ENCODE measurements around the gene CSH1. TPM values are rescaled to one million over a fixed set of nuclear protein-coding genes. Genes with fewer than 3 reads are reported as not detected.
"Not testable (repeated sequence)": the region's sequence is repeated elsewhere in the genome, so short reads cannot be mapped to it uniquely, and the experiment has no call there.

CSH1 gene
- total RNA-seq (not detected in 2 replicates), polyA plus RNA-seq (not detected in 2 replicates), polyA minus RNA-seq (ENCODE audit: low replicate concordance) (not detected in 2 replicates)
- not detected in 2 replicates for polyA plus RNA-seq (2012)

DNA sequence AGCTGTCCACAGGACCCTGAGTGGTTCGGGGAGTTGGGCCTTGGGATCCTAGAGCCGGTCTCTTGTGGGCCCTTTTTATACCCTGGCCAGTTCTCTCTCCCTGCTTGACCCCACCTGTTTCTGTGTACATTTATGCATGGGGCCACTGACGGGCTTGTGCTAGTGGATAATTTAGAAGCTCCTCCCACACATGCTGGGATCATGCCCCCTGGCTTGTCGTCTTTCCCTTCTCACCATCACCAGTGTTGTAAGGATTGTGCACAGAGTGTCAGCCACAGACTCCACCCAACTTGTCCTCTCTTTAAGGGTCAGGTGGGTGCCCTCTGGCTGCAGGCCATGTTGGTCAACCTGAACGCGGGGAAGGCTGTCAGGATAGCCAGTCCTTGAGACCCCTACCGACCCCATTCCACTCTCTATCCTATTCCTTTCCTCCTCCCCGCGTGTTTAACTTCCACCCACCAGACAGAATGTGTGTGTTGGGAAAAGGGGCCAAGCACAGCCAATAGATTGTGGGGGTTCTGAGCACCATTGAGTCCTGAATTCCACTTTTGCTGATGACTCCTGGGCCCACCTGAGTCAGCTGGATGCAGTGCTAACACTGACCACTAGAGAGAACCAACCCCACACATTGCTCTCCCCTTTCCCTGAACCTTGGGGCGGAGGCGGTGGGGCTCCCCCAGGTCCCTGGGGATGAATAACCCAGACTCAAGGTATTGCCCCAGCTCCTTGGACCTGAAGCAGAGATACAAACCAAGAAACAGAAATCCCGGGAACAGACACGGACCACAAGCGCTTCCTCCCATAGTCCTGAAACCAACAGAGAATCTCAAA is at the start of gene CSH1:
Gene CSH1 (minus strand): TSS at position 51 of the 831 bp plus-strand sequence. CDS start 63 bp downstream, outside the sequence.
- H3K4me3 ChIP-seq (replicated peaks in 1 of 4; ENCODE audit: control extremely low read depth in 1 of 4, insufficient read depth in 1 of 4, low read depth in 3 of 4, low read length in 4 of 4); H3K4me1 ChIP-seq (ENCODE audit: control insufficient read depth, extremely low read depth, insufficient read depth, low read length); H3K9me3 ChIP-seq (ENCODE audit: control insufficient read depth, insufficient read depth, low read depth, low read length); H4K20me1 ChIP-seq (ENCODE audit: control insufficient read depth, extremely low read depth, insufficient read depth, low read length); H3K4me2 ChIP-seq (ENCODE audit: extremely low read depth, insufficient read depth, low read length); H3K36me3 ChIP-seq (ENCODE audit: control insufficient read depth, insufficient read depth, low read length); H3K9ac ChIP-seq (ENCODE audit: insufficient read depth, low read length); H3K27me3 ChIP-seq (ENCODE audit: control insufficient read depth, insufficient read depth, low read length); DNase-seq (ENCODE audit: low read depth in 2 of 2); H3K27ac ChIP-seq (ENCODE audit: insufficient read depth, low read length); H3K79me2 ChIP-seq (ENCODE audit: control insufficient read depth, insufficient read depth, low read length); H2AFZ ChIP-seq (ENCODE audit: low read length): not testable (repeated sequence)

DNA sequence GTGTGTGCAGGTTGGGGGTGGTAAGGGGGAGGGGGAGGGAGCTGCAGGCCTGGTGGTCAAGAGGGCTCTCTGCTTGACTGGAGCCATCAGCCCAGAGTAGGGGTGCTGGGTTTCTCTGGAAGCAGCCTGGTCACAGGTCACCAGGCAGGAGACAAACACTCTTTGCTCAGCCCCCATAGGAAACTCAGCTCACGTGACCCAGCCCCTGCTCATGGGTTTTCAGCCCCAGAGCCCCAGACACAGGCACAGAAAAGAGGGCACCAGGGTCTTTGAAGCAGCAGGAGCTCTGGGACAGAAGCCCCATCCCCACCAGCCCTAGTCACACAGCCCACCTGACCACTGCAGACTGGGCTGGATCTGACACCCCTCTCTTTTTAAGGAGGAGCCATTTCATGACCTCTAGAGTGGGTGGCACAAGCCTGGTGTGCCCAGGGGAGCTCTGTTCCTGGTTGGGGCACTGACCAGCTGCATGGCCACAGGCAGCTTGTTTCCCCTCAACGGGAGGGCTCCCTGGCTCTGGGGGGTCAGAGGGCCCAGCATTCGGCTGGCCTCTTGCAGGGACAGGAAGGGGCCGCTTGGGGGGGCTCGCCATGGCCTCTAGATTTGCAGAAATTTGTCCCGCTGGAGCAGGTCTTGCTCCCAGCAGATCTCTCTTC is 49.5 kb upstream of the CSH1 start:
- H2AFZ ChIP-seq (ENCODE audit: low read length): no peak overlapping the region
- no peaks in the 10 kb centered on the region for H3K79me2 ChIP-seq (ENCODE audit: control insufficient read depth, insufficient read depth, low read length)
- no peak overlapping the region for H3K4me3 ChIP-seq (replicated peaks in 1 of 4; ENCODE audit: control extremely low read depth in 1 of 4, insufficient read depth in 1 of 4, low read depth in 3 of 4, low read length in 4 of 4)
- no peak overlapping the region for H3K27ac ChIP-seq (ENCODE audit: insufficient read depth, low read length)
- no peaks in the 10 kb centered on the region for H3K4me1 ChIP-seq (ENCODE audit: control insufficient read depth, extremely low read depth, insufficient read depth, low read length)
- H3K36me3 ChIP-seq (ENCODE audit: control insufficient read depth, insufficient read depth, low read length): no peaks in the 10 kb centered on the region
- H3K9ac ChIP-seq (ENCODE audit: insufficient read depth, low read length): no peak overlapping the region
- no peaks in the 10 kb centered on the region for H3K27me3 ChIP-seq (ENCODE audit: control insufficient read depth, insufficient read depth, low read length)
- TF ChIP-seq, protein P1, sequence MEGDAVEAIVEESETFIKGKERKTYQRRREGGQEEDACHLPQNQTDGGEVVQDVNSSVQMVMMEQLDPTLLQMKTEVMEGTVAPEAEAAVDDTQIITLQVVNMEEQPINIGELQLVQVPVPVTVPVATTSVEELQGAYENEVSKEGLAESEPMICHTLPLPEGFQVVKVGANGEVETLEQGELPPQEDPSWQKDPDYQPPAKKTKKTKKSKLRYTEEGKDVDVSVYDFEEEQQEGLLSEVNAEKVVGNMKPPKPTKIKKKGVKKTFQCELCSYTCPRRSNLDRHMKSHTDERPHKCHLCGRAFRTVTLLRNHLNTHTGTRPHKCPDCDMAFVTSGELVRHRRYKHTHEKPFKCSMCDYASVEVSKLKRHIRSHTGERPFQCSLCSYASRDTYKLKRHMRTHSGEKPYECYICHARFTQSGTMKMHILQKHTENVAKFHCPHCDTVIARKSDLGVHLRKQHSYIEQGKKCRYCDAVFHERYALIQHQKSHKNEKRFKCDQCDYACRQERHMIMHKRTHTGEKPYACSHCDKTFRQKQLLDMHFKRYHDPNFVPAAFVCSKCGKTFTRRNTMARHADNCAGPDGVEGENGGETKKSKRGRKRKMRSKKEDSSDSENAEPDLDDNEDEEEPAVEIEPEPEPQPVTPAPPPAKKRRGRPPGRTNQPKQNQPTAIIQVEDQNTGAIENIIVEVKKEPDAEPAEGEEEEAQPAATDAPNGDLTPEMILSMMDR (conservative IDR thresholded peaks at IDR 0.05 in 1 of 2, IDR thresholded peaks at IDR 0.05 in 1 of 2; ENCODE audit: low read depth in 1 of 2, low read length in 2 of 2): no peak
- no peak for TF ChIP-seq EZH2 (IDR thresholded peaks at IDR 0.05; ENCODE audit: low read length, missing control alignments)
- no peak for DNase-seq (ENCODE audit: low read depth in 2 of 2)
- H4K20me1 ChIP-seq (ENCODE audit: control insufficient read depth, extremely low read depth, insufficient read depth, low read length): no peaks in the 10 kb centered on the region
- H3K4me2 ChIP-seq (ENCODE audit: extremely low read depth, insufficient read depth, low read length): no peak overlapping the region
- H3K9me3 ChIP-seq (ENCODE audit: control insufficient read depth, insufficient read depth, low read depth, low read length): no peaks in the 10 kb centered on the region

DNA sequence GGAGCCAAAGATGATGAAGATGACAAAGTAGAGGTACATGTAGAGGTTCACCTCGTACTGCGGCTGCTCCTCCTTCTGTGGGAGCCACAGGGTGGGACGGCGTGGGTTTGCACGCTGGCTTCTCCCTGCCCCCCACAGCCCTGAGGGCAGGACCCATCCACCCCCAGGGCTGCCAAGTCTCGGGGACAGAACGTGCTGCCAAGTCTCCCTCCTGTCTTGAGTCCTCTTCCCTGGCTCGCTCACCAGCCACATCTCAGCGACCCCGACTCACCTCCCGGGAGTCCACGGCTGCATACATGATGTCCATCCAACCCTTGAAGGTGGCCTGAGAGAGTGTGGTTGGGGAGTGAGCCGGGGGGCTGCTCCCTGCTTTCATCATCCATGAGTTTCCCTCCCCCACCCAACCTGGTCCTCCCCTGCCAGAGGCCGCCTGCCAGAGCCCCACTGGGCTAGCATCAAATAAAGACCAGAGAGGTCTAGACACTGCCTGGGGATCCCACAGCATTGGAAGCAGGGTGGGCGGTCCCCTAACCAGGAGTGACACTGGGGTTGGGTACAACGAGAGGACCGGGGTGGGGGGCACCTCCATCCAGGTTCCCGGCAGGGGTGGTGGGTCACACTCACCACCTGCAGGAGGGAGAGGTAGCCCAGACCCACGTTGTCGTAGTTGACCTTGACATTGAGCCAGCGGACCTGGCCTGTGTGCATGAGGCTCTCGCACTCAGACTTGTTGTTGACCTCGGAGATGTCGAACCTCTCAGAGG is 48.5 kb upstream of the CSH1 start:
- H3K4me1 ChIP-seq (ENCODE audit: control insufficient read depth, extremely low read depth, insufficient read depth, low read length): no peaks in the 10 kb centered on the region
- no peak overlapping the region for H3K27ac ChIP-seq (ENCODE audit: insufficient read depth, low read length)
- no peak for DNase-seq (ENCODE audit: low read depth in 2 of 2)
- no peak overlapping the region for H2AFZ ChIP-seq (ENCODE audit: low read length)
- no peaks in the 10 kb centered on the region for H3K79me2 ChIP-seq (ENCODE audit: control insufficient read depth, insufficient read depth, low read length)
- no peaks in the 10 kb centered on the region for H3K9me3 ChIP-seq (ENCODE audit: control insufficient read depth, insufficient read depth, low read depth, low read length)
- no peak overlapping the region for H3K9ac ChIP-seq (ENCODE audit: insufficient read depth, low read length)
- TF ChIP-seq, protein P1 (conservative IDR thresholded peaks at IDR 0.05 in 1 of 2, IDR thresholded peaks at IDR 0.05 in 1 of 2; ENCODE audit: low read depth in 1 of 2, low read length in 2 of 2): no peak
- no peak for TF ChIP-seq EZH2 (IDR thresholded peaks at IDR 0.05; ENCODE audit: low read length, missing control alignments)
- no peaks in the 10 kb centered on the region for H3K27me3 ChIP-seq (ENCODE audit: control insufficient read depth, insufficient read depth, low read length)
- no peaks in the 10 kb centered on the region for H4K20me1 ChIP-seq (ENCODE audit: control insufficient read depth, extremely low read depth, insufficient read depth, low read length)
- H3K4me2 ChIP-seq (ENCODE audit: extremely low read depth, insufficient read depth, low read length): no peak overlapping the region
- no peaks in the 10 kb centered on the region for H3K36me3 ChIP-seq (ENCODE audit: control insufficient read depth, insufficient read depth, low read length)
- H3K4me3 ChIP-seq (replicated peaks in 1 of 4; ENCODE audit: control extremely low read depth in 1 of 4, insufficient read depth in 1 of 4, low read depth in 3 of 4, low read length in 4 of 4): no peak overlapping the region
